ENCODE measurements around the gene HACE1. TPM values are rescaled to one million over a fixed set of nuclear protein-coding genes. Genes with fewer than 3 reads are reported as not detected.
"Not testable (repeated sequence)": the region's sequence is repeated elsewhere in the genome, so short reads cannot be mapped to it uniquely, and the experiment has no call there.

The HACE1 gene
- total and polyA plus RNA-seq, 3 experiments from 2014 or later: 8.3 to 10.6 (median 8.5) TPM

DNA sequence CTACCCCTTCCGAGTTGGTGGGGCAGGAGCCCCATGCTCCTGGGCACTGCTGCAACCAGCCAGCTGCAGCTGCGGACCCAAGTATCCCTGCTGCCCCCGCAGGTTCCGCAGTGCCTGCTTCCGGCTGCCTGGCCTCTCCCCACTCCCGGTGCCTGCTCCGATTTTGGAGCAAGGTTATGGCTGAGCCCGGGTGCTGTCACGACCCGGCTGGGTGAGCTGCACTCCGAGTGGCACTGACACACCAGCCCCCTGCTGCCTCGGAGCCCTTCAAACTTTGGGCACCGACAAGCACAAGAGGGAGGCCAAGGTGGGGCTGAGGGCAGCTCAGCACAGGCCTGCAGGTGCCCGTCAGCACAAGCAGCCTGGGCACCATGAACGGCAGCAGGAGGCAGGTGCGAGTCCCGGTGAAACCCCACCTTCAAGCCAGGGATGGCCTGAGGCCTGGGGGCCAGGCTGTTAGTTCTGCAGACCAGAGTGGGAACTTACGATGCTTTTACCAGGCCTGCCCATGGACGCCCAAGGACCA is 25.9 kb upstream of the HACE1 start:
- Mint-ChIP-seq H3K4me1 (no peaks in the 10 kb centered on the region), H3K27ac (no peak overlapping the region), H3K36me3 (no peaks in the 10 kb centered on the region), H3K4me3 (no peak overlapping the region), H3K9me3 (peaks cover 0 to 6% (median 2%) of the 10 kb centered on the region in 5 donors), H3K27me3 (peaks cover 4 to 37% of the 10 kb centered on the region in 2 donors)
- H3K27me3 ChIP-seq (ENCODE audit: insufficient read depth, low read length, poor library complexity, severe bottlenecking): no peaks in the 10 kb centered on the region
- POLR2A ChIA-PET: no interaction called here
- H3K9me3 ChIP-seq (ENCODE audit: low read length): no peaks in the 10 kb centered on the region
- CTCF ChIA-PET: no interaction called here
- H3K4me3 ChIP-seq (ENCODE audit: low read length): no peak overlapping the region
- H3K27ac ChIP-seq (ENCODE audit: low read depth, low read length): no peak overlapping the region
- DNase-seq: no peak
- no peaks in the 10 kb centered on the region for H3K36me3 ChIP-seq (ENCODE audit: insufficient read depth, low read length)
- H3K4me1 ChIP-seq (ENCODE audit: insufficient read depth, low read length): no peaks in the 10 kb centered on the region

DNA sequence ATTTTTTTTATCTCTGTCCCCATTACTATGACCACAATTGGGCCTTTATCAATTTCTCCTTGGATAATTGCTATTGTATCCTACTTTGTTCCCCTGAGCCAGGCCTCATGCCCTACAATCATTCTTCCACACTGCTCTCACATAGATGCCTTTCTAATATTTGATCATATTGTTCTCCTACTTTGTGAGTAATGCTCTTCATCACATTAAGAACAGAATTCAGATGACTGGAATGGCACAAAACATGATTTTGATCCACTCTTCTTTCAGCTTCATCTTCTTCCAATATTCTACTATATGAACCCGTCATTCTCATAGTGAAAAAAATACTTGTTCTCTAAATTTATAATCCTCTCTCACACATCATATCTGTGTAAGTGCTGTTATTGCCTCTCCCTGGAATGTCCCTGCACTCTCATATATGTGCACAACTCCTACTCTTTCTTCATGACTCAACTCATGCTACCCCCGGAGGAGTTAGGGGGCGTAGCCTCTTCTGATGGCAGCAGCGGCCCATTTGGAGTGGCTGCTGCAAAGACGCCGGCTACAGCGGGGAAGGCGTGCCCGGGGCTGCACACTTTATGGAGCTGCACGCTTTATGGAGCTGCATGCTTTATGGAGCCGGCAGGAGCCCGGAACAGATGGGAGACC is 25.3 kb upstream of the HACE1 start:
- H3K27me3 ChIP-seq (ENCODE audit: insufficient read depth, low read length, poor library complexity, severe bottlenecking): no peaks in the 10 kb centered on the region
- no peak for DNase-seq
- H3K27me3 Mint-ChIP-seq: peaks cover 4 to 37% of the 10 kb centered on the region in 2 donors
- no peaks in the 10 kb centered on the region for H3K36me3 ChIP-seq (ENCODE audit: insufficient read depth, low read length)
- ChIA-PET CTCF (no interaction called here), POLR2A (no interaction called here)
- H3K36me3 Mint-ChIP-seq: no peaks in the 10 kb centered on the region
- no peak overlapping the region for H3K4me3 Mint-ChIP-seq
- no peaks in the 10 kb centered on the region for H3K9me3 ChIP-seq (ENCODE audit: low read length)
- H3K27ac ChIP-seq (ENCODE audit: low read depth, low read length): no peak overlapping the region
- H3K4me3 ChIP-seq (ENCODE audit: low read length): no peak overlapping the region
- H3K4me1 Mint-ChIP-seq: no peaks in the 10 kb centered on the region
- H3K27ac Mint-ChIP-seq: no peak overlapping the region
- H3K9me3 Mint-ChIP-seq: peaks cover 0 to 6% (median 2%) of the 10 kb centered on the region in 5 donors
- H3K4me1 ChIP-seq (ENCODE audit: insufficient read depth, low read length): no peaks in the 10 kb centered on the region

DNA sequence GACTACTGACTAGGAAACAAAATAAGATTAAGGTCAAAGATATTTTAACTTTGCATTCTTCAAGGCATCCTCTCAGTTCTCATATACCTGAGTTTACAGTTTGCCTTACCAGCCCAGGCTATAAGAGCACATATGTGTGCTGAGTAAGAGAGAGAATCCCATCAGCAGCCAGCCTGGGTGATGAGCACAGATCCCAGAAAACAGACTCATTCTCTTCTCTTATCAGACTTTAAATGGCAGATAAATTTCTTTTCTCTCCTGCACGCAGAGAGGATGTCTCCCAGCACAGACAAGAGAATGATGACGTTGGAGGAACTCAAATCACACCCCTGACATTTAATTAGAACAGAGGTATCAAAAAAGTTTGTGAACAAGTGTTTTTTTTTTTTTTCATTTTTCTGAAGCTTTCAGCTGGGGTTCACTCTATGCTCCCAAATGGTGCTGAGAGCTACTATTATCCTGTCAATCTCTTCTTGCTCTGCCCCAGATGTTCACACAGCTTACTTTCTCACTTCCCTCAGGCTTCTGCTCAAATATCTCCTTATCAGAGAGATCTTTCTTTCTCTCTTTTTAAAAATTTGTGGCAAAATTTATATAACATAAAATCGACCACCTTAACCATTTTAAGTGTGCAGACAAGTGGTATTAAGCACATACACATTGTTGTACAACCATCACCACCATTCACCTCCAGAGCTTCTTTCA is 22.4 kb upstream of the HACE1 start:
- no peak overlapping the region for H3K27ac ChIP-seq (ENCODE audit: low read depth, low read length)
- H3K27me3 ChIP-seq (ENCODE audit: insufficient read depth, low read length, poor library complexity, severe bottlenecking): no peaks in the 10 kb centered on the region
- Mint-ChIP-seq H3K27ac (no peak overlapping the region), H3K4me3 (no peak overlapping the region), H3K36me3 (no peaks in the 10 kb centered on the region), H3K27me3 (peaks cover under 1 to 29% of the 10 kb centered on the region in 2 donors), H3K4me1 (no peaks in the 10 kb centered on the region), H3K9me3 (peaks cover 0 to 2% (median 0%) of the 10 kb centered on the region in 5 donors)
- DNase-seq: no peak
- no peaks in the 10 kb centered on the region for H3K4me1 ChIP-seq (ENCODE audit: insufficient read depth, low read length)
- H3K36me3 ChIP-seq (ENCODE audit: insufficient read depth, low read length): no peaks in the 10 kb centered on the region
- POLR2A ChIA-PET: no interaction called here
- CTCF ChIA-PET: no interaction called here
- no peaks in the 10 kb centered on the region for H3K9me3 ChIP-seq (ENCODE audit: low read length)
- no peak overlapping the region for H3K4me3 ChIP-seq (ENCODE audit: low read length)

DNA sequence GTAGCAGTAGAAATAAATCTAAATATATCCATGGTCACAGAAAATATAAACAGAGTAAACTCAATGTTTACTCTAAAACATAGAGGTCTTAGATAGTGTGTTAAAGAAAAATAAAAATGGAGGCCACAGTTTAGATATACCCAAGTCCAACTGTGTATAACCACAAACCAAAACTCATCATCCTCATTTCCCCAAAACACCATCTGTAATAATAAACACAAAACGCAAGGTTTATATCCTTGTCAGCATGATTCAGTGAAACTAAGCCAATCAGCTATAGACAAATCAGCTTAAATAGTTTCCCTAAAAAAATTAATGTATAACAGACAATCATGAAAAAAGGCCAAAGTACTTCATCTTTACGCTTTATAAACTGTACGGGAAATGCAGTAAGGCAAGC is 2.7 kb upstream of the HACE1 start:
- DNase-seq: no peak
- Histone ChIP-seq H3K9me3 (ENCODE audit: low read length) (no peaks in the 10 kb centered on the region), H3K36me3 (ENCODE audit: insufficient read depth, low read length) (no peaks in the 10 kb centered on the region), H3K27ac (ENCODE audit: low read depth, low read length) (no peak overlapping the region), H3K27me3 (ENCODE audit: insufficient read depth, low read length, poor library complexity, severe bottlenecking) (no peaks in the 10 kb centered on the region), H3K4me1 (ENCODE audit: insufficient read depth, low read length) (peaks cover 15% of the 10 kb centered on the region), H3K4me3 (ENCODE audit: low read length) (no peak overlapping the region)
- H3K4me1 Mint-ChIP-seq: peaks cover 16 to 20% (median 17%) of the 10 kb centered on the region in 3 donors
- peaks cover 4 to 39% of the 10 kb centered on the region in 2 donors for H3K27me3 Mint-ChIP-seq
- ChIA-PET CTCF (no interaction called here), POLR2A (no interaction called here)
- peaks cover 0 to 3% (median 0%) of the 10 kb centered on the region in 3 donors for H3K36me3 Mint-ChIP-seq
- H3K9me3 Mint-ChIP-seq: no peaks in the 10 kb centered on the region
- H3K27ac Mint-ChIP-seq: no peak overlapping the region
- H3K4me3 Mint-ChIP-seq: no peak overlapping the region

- Histone ChIP-seq H3K4me3 (ENCODE audit: low read length) (peak overlapping the region; percentile 71), H3K4me1 (ENCODE audit: insufficient read depth, low read length) (peaks cover 15% of the 10 kb centered on the region), H3K36me3 (ENCODE audit: insufficient read depth, low read length) (no peaks in the 10 kb centered on the region), H3K9me3 (ENCODE audit: low read length) (no peaks in the 10 kb centered on the region), H3K27ac (ENCODE audit: low read depth, low read length) (no peak overlapping the region), H3K27me3 (ENCODE audit: insufficient read depth, low read length, poor library complexity, severe bottlenecking) (no peaks in the 10 kb centered on the region)
- ChIA-PET POLR2A (no interaction called here), CTCF (interaction anchor here (1.0 kb wide), 1 partner anchor 71 kb away, joined by 3 read pairs; no protein-coding TSS in a partner anchor)
- peaks cover 3 to 26% of the 10 kb centered on the region in 2 donors for H3K27me3 Mint-ChIP-seq
- H3K27ac Mint-ChIP-seq: peak overlapping the region in 4 of 8 donors; percentile 38 to 51 (median 43)
- DNase-seq: no peak
- H3K36me3 Mint-ChIP-seq: peaks cover 0 to 3% (median 0%) of the 10 kb centered on the region in 3 donors
- H3K4me1 Mint-ChIP-seq: peaks cover 16 to 20% (median 19%) of the 10 kb centered on the region in 3 donors
- H3K9me3 Mint-ChIP-seq: no peaks in the 10 kb centered on the region
- peak overlapping the region; percentile 91 to 97 (median 92) for H3K4me3 Mint-ChIP-seq
Measured at GRCh38 chr6:104860221-104860620, 502 bp upstream of the HACE1 start.

DNA sequence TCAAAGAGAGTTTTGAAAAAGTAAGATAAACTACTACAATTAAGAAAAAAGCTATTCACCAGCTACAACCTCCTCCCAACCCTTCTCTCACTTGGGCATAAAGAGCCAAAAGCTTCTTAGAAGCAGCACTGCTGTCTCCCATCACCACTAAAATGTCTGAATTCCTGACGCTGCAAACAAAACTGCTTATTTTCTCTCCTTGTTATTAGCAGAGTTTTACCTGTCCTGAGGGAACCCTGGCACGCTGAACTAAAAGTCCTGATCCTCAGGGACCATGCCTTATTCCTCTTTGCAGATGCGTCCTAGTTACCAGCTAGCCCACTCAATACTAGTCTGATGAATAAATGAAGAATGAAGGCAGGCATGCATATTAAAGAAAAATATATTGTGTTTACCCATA is 1.1 kb downstream of the HACE1 start:
- Histone ChIP-seq H3K27me3 (ENCODE audit: insufficient read depth, low read length, poor library complexity, severe bottlenecking) (no peaks in the 10 kb centered on the region), H3K36me3 (ENCODE audit: insufficient read depth, low read length) (no peaks in the 10 kb centered on the region), H3K4me3 (ENCODE audit: low read length) (peak overlapping the region; percentile 71), H3K9me3 (ENCODE audit: low read length) (no peaks in the 10 kb centered on the region), H3K27ac (ENCODE audit: low read depth, low read length) (peak overlapping the region; percentile 63), H3K4me1 (ENCODE audit: insufficient read depth, low read length) (peaks cover 15% of the 10 kb centered on the region)
- Mint-ChIP-seq H3K9me3 (no peaks in the 10 kb centered on the region), H3K27me3 (peaks cover 2 to 15% of the 10 kb centered on the region in 2 donors), H3K27ac (peak overlapping the region in 5 of 8 donors; percentile 63 to 97 (median 80)), H3K4me3 (peak overlapping the region; percentile 91 to 97 (median 92)), H3K4me1 (peaks cover 16 to 20% (median 19%) of the 10 kb centered on the region in 3 donors), H3K36me3 (peaks cover 0 to 3% (median 0%) of the 10 kb centered on the region in 3 donors)
- ChIA-PET CTCF (no interaction called here), POLR2A (no interaction called here)
- no peak for DNase-seq

- Mint-ChIP-seq H3K4me1 (peaks cover 16 to 20% (median 19%) of the 10 kb centered on the region in 3 donors), H3K9me3 (no peaks in the 10 kb centered on the region), H3K27ac (no peak overlapping the region), H3K27me3 (peaks cover 0 to under 1% of the 10 kb centered on the region in 2 donors), H3K4me3 (no peak overlapping the region), H3K36me3 (peaks cover 4 to 17% (median 10%) of the 10 kb centered on the region in 3 donors)
- Histone ChIP-seq H3K4me1 (ENCODE audit: insufficient read depth, low read length) (peaks cover 15% of the 10 kb centered on the region), H3K27me3 (ENCODE audit: insufficient read depth, low read length, poor library complexity, severe bottlenecking) (no peaks in the 10 kb centered on the region), H3K36me3 (ENCODE audit: insufficient read depth, low read length) (no peaks in the 10 kb centered on the region), H3K9me3 (ENCODE audit: low read length) (no peaks in the 10 kb centered on the region), H3K4me3 (ENCODE audit: low read length) (no peak overlapping the region), H3K27ac (ENCODE audit: low read depth, low read length) (no peak overlapping the region)
- CTCF ChIA-PET: no interaction called here
- POLR2A ChIA-PET: no interaction called here
- DNase-seq: no peak
Measured at GRCh38 chr6:104855507-104855906, 4.2 kb downstream of the HACE1 start.

DNA sequence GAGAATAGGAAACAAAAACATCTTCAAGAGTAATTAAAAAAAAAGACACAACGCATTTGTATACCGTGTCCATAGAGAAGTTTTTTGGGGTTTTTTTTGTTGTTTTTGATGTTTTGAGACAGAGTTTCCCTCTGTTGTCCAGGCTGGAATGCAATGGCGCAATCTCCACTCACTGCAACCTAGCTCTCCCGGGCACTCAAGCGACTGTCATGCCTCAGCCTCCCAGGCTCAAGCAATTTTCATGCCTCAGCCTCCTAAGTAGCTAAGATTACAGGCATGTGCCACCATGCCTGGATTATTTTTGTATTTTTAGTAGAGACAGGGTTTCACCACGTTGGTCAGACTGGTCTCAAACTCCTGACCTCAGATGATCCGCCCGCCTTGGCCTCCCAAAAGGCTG is 12.0 kb downstream of the HACE1 start:
- H3K27ac Mint-ChIP-seq; H3K4me3 ChIP-seq (ENCODE audit: low read length); H3K4me3 Mint-ChIP-seq; H3K27ac ChIP-seq (ENCODE audit: low read depth, low read length); H3K36me3 ChIP-seq (ENCODE audit: insufficient read depth, low read length); DNase-seq; H3K9me3 ChIP-seq (ENCODE audit: low read length); POLR2A ChIA-PET; H3K27me3 ChIP-seq (ENCODE audit: insufficient read depth, low read length, poor library complexity, severe bottlenecking); H3K4me1 ChIP-seq (ENCODE audit: insufficient read depth, low read length); H3K27me3 Mint-ChIP-seq; CTCF ChIA-PET; H3K9me3 Mint-ChIP-seq; H3K4me1 Mint-ChIP-seq: not testable (repeated sequence)
- peaks cover 9 to 37% (median 17%) of the 10 kb centered on the region in 3 donors for H3K36me3 Mint-ChIP-seq

All from CD8-positive, alpha-beta memory T cell (primary cell).